ENCODE measurements around the gene LUM.

LUM gene

GRCh38 chr12:91111366-91112325 lies at the start of gene LUM:
TSS of gene LUM (minus strand) at chr12:91111494. CDS start at chr12:91108979, 2,515 bp downstream.
- no peak for DNase-seq (ENCODE audit: low read depth, low spot score)

DNA sequence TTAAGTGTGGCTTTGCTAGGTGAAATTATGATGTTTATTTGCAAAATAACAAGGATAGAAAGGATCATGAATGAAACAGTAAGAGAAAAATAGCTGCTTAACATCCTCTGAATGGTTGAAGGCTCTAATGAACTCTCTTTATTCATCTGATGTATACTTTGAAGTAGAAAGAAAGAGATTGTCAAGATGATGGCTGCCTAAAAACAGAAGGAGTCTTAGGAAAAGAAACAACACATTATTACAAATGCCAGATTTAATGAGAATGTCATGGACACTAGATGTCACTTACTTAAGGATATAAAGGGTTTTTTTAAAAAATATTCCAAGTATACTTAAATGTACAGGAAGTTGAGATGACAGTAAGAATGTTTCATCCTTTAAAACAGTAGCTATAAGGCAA lies 49.7 kb upstream of the LUM start:
- DNase-seq (ENCODE audit: low read depth, low spot score): no peak

- no peak for DNase-seq (ENCODE audit: low read depth, low spot score)
Measured at GRCh38 chr12:91155990-91156389, 44.7 kb upstream of the LUM start.

DNA sequence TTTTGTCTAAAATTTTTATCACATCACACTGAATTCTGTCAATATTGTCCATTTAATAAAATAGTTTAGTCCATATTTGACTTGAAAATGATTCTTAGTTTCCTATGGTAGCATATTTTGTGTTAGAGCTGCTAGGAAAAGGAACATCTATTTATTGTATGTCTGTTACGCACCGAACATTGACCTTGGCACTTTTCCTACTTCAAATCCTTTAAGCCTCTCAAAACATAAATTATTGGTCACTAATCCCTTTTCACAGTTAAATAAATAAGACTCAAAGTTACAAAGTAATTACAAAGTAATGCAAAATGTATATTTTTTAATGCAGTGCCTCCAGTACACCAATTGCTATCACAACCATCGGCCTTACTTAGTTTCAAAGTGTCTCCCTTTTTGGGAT lies 42.8 kb upstream of the LUM start:
- DNase-seq (ENCODE audit: low read depth, low spot score): no peak

GRCh38 chr12:91144053-91144452 lies 32.8 kb upstream of the LUM start:
- DNase-seq (ENCODE audit: low read depth, low spot score): no peak

- no peak for DNase-seq (ENCODE audit: low read depth, low spot score)
Measured at GRCh38 chr12:91143206-91143605, 31.9 kb upstream of the LUM start.

DNA sequence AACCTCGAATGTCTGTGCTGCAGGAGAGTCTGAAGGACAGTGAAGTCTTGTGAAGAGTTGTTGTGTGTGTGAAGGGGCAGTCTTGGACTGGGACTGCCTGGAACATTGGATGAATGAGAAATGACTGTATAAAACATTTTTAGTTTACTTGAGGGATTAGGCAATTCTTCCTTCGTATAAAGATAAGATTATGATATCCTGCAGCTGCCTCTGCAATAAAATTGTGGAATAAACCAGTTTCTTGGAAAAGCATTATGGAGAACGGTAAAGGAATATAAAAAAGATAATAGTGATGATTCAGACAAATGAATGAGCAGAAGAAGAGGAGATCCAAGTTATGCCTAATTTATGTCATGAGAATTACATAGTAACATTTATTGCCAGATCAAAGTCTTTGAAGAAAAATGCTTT lies 30.9 kb upstream of the LUM start:
- DNase-seq (ENCODE audit: low read depth, low spot score): no peak

DNA sequence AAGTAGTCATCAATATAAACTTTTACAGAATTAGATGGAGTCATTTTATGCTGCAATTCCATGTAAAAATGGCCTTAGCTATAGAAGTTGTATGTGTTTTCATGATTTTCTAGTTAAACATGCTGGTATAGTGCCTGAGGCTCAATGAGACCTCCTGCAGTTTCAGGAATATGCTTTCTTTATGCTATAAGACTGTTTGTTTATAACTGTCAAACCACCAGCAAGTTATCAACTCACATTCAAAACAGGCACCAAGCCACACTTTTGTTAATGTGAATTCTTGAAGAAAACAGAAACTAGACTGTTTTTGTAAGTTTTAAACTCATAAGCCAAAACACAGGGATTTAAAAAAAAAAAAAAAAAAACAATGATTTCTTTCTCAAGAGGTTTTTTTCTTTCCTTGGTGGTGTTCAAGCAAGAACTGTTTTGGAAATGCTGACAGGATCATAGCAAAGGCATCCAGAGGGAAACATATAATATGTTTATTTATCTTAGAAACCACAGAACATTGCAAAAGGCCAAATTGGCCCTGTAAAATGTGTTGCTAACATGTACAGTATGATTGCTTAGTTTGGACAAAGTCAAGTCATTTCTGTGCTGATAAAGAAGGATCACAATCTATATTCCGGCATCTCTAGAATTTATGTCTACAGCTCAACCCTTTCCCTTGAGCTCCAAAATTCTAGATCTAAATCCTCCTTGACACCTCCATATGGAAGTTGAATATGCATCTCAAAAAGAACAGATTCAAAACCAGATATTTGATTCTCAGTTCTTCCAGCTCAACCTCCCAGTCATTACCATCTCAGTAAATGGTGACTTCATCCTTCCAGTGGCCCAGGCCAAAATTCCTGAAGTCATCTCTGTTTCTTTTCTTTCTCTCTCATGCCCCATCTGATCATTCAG lies 29.0 kb upstream of the LUM start:
- peak; percentile 67 for DNase-seq (ENCODE audit: low read depth, low spot score)

DNA sequence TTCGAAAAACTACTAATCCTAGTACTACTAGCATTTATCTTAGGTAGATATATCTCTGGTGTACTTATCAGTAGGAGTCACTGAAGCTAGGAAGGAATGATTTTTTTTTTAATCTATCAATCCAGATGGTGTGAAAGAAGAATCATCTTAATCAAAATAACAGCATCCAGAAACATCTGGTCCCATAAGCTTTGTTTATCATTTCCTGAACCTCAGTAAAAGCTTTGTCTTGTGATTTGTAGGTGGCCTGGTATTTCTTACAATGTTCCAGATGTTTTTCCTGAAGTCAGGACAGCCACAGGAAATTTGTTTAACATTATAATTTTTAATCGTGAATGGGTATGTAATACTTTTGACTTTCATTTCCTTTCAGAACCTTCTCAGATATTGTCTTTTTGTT lies 28.0 kb upstream of the LUM start:
- no peak for DNase-seq (ENCODE audit: low read depth, low spot score)

DNA sequence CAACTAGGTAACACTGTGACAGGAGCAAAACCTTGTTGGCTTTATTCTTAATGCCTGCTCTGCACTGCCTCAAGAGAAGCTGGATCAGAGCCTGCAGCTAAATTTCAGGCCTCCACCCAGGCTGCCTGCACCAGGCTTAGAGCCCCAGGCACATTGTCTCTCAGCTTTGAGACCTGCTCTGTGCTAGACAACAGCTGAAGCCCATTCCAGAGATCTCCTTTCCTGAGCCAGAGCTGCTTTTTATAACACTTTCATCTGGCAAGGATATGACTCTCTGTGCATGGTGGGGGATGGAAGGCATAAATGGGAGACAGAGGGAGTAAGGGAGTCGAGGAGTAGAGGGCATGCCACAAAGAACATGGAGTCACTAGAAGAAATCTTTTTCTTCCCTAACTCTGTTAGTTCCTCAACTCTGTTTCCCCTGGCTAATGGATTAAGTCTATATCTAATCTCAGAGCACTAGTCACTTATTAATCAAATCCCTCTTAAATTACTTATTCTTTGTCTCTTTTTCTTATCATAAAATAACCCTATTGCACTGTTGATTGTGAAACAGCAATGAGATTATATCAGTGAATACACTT lies 27.1 kb upstream of the LUM start:
- no peak for DNase-seq (ENCODE audit: low read depth, low spot score)

DNA sequence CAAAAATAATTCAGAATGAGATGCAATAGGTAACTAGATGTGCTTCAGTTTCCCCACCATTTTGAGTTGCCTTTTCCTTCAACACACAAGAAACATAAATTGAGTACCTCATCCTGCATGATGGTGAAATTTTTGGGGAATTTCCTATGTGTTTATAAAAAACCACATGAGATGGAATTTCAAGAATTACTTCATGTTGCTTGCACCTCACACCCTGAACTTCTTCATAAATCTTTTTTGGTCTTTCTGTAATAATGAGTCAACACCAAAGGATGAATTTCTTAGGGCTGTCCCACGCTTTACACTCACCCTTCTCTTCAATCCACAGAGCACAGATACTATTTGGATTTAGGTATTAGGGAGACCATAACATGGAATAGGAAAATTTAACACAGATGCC lies 22.6 kb upstream of the LUM start:
- no peak for DNase-seq (ENCODE audit: low read depth, low spot score)

DNA sequence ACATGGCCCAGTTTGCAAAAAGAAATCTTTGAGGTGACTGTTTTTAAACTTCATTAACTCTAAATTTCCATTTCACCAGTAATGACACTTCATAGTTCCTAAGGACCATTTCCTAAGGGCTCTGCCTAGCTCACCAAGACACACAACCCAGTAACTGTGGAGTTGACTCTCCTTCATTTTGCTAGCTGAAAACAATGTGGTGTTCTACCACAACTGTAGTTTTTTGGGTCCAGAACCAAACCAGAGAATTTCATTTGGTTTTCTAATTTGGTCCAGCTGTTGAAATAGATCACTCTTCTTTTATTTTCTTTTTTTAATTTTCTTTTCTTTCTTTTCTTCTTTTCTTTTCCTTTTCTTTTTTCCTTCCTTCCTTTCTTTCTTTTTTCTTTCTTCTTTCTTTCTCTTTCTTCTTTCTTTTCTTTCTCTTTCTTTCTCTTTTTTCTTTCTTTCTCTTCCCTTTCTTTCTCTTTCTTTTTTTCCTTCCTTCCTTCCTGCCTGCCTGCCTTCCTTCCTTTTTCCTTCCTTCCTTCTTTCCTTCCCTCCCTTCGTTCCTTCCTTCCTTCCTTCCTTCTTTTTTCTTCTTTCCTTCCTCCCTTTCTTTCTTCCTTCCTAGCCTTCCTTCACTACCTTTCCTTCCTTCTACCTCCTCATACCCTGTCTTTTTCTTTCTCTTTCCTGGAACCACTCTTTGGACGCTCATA lies 18.5 kb upstream of the LUM start:
- no peak for DNase-seq (ENCODE audit: low read depth, low spot score)

GRCh38 chr12:91127751-91128150 lies 16.5 kb upstream of the LUM start:
- no peak for DNase-seq (ENCODE audit: low read depth, low spot score)

DNA sequence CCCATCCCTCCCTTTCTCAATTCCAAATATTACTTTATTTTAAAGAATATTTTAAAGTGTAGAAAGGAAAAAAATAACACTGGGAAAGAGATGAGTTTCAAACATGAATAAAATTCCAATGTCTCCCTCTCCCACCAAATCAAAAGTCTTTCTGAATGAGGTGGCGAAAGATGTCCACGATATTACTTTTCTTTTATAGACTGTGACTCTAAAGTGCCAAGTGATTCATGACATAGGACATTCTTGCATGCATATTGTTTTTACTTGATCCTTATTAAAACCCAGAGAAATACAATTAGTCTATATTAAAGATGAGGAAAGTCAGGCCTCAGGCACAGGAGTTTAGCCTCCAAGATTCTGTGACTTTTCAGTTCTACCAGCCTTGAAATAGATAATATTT lies 16.0 kb upstream of the LUM start:
- no peak for DNase-seq (ENCODE audit: low read depth, low spot score)

DNA sequence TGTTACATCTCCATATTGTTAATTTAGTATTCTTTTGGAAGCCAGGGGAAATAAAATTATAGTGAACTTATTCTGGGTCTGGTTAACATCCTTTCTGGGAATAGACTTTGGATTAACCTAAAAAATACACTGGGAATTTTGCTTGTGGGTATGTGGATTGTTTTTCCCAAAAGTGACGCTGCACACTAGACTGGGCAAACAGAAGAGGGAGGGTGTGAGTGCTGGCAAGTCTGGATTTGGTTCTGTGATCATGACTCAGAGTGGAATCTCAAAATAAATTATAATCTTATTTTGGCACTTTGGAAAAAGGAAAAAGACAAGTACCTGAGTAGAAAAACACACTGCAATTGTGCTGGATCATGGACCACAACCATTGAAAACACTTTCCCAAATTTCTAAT lies 15.2 kb upstream of the LUM start:
- DNase-seq (ENCODE audit: low read depth, low spot score): no peak

DNA sequence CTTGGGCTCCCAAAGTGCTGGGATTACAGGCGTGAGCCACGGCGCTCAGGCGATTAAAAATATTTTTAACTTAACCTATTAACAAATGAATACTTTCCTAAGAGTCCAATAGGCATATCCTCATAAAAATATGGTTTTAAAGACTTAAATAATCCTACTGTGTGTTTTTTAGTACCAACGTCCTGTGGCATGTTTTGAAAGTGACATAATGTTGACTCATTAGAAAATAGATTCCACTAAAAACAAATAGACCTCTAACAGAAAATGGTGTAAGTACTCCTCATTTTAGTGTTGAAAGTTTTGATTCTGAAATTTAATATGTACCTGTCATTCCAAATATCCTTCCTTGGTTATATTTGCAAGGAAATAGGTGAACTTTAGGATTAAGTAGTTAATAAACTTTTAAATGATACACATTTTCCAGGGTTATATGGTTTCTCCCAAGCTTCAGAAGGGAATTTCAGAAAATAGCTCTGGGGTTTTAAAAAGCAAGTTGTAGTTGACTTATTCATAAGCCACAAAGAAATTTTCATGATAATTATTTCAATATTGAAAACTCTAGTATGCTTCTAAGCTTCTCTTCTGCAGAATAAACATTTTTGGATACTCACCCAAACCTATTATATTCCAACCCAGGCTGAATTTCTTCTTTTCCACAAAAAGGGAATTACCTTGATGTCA lies 12.1 kb upstream of the LUM start:
- DNase-seq (ENCODE audit: low read depth, low spot score): no peak

DNA sequence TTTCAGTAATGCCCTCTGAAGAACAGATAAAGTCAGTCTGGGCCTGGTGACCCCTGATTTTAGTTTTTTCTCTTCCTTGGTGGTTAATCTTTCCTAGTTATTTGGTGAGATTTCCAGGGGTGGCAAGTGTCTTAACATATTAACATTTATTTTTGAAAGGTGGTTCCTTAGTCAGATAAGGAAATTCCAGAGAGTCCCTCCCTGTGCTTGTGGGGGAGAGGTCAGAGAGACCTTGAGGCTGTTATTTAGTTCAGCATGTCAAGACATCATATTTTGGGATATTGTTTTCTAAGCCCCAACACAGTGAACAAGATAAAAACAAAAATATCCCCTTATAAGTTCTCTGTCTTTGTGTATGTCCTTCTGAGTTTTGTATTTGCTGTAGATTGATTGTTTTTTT lies 9.5 kb upstream of the LUM start:
- no peak for DNase-seq (ENCODE audit: low read depth, low spot score)

DNA sequence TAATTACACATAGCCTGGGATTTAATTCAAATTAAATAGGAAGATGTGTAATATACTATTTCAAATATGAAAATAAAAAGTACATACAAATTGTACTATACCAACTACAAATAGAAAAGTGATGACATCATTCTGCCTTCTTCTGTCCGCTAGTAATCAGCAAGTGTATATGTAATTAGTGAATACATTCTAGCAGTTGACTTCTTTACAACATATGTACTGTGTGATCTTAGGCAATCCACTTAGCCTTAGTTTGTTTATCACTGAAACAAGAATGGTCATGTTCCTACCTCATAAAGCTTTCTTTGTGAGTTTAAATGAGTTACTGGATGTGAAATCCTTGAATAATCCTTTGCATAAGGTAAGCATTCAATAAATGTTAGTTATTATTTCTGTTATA lies 7.8 kb upstream of the LUM start:
- DNase-seq (ENCODE audit: low read depth, low spot score): no peak

DNA sequence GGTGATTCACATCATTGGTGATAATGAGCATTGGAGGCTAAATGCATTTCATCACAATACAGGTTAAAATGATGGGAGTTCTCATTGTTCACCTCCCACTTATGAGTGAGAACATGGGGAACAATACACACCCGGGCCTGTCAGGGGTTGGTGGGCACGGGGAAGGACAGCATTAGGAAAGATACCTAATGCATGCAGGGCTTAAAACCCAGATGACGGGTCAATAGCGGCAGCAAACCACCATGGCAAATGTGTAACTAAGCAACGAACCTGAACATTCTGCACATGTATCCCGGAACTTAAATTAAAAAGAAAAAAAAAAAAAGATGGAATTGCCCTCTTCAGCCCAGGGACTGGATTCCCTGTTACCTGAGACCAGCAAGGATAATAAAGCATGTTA lies 2.3 kb upstream of the LUM start:
- DNase-seq (ENCODE audit: low read depth, low spot score): no peak

DNA sequence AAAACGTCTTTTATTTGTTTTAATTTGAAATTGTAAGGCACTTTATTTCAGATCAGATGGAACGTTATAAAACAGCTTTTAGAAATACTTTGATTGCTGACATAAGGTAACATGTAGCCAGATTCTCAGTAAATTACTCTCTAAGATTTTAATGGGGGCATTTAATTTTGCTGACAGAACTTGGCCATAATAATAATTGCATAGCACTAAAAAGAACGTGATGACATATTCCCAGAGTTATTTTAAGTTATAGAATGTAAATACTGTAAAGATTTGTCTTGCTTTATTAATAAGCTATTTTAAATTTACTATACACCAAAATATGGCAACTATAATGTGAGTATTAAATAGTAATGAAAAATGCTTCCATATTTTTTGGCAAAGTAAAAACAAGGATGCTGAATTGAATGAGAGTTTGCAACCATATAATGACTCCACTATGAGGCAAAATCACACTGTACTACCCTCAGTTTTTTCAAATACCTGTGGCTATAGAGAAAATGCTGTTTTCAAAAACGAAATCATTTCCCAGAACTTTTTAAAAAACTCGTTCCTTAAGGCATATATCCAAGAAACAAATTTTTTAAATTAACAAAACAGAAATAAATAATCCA lies 876 bp downstream of the LUM start:
- DNase-seq (ENCODE audit: low read depth, low spot score): no peak
